GM12872 (cell line): ENCODE measurements around the gene ZIC4.

ENCODE experiments used
- CTCF ChIP-seq: IDR thresholded peaks from 3 replicates; pipeline ENCODE4 v1.5.1; 2011; ENCODE audit warnings: low read depth, mild to moderate bottlenecking, low read length, moderate library complexity; ENCODE audit not compliant: insufficient read depth

ZIC4 gene

GRCh38 chr3:147411815-147412241 is 5.5 kb upstream of the ZIC4 start:
- TF ChIP-seq CTCF, result no peak

- TF ChIP-seq CTCF, result no peak
These were observed 5.0 kb upstream of the ZIC4 start for GRCh38 chr3:147411238-147411814.

- TF ChIP-seq CTCF, result no peak
These were observed 4.3 kb upstream of the ZIC4 start for GRCh38 chr3:147410526-147411237.

- TF ChIP-seq CTCF, result no peak
These were observed 3.8 kb upstream of the ZIC4 start for GRCh38 chr3:147410116-147410525.

- no peak for TF ChIP-seq CTCF
These were observed 3.1 kb upstream of the ZIC4 start, which contains the start of gene ZIC1 for GRCh38 chr3:147409143-147410115. Gene ZIC1 (plus strand): TSS chr3:147409365. CDS start chr3:147410113, 748 bp downstream.

GRCh38 chr3:147408188-147409100 is 2.1 kb upstream of the ZIC4 start:
- TF ChIP-seq CTCF, result no peak
